K562 (cell line): Measurements from ENCODE around the gene KLK6. TPM values are rescaled to one million over a fixed set of nuclear protein-coding genes. Genes with fewer than 3 reads are reported as not detected.

ENCODE experiments used
- ATAC-seq: fragments of 200-7000 bp; cut with Tn5 transposase; 3 replicates; pipeline ENCODE4 v1.9.1; 2020; ENCODE audit warnings: moderate library complexity
- BruUV-seq: library from RNA; stranded (reverse); fragments of 400-500 nt; replicated peaks from 2 replicates; lab custom pipeline; 2021; lab: Mats Ljungman, UMichigan
- CTCF ChIA-PET: fragments of 300-600 bp; formaldehyde crosslinking; extraction: SDS; loops from one replicate; lab custom pipeline; 2021; ENCODE audit warnings: low intra/inter-chr PET ratio; lab: Yijun Ruan, JAX
- POLR2A ChIA-PET: fragments of 300-600, 350-650 bp; sonication (Branson Sonifier 250); formaldehyde crosslinking; extraction: SDS; loops from one replicate; lab custom pipeline; 2021; ENCODE audit warnings: antibody characterized with exemption, inconsistent platforms; lab: Yijun Ruan, JAX
- DNase-seq, 4 experiments: peaks; one replicate each; pipeline versions ENCODE4 v3.0.0 to v3.0.0-alpha.2; 2011 to 2018; ENCODE audit warnings: low spot score in 3 of 4, mixed read lengths in 3 of 4; ENCODE audit errors: extremely low read depth in 1 of 4
- FAIRE-seq: peaks from 2 replicates; lab custom pipeline; 2011; peaks lifted over from hg19 to GRCh38; lab: Jason Lieb, UNC
- H2AFZ ChIP-seq: 2 replicates; pipeline ENCODE4 v1.6.0; 2011; ENCODE audit warnings: low read depth, low read length, control low read depth, inconsistent platforms
- H3K27ac ChIP-seq: fragments of 200-600 bp; 3 replicates; pipeline ENCODE4 v1.8.0; 2011; ENCODE audit warnings: low read depth, mild to moderate bottlenecking, control low read depth, inconsistent platforms, low read length, moderate library complexity, mixed read lengths; ENCODE audit errors: extremely low read depth
- H3K27me3 ChIP-seq, 2 experiments: fragments of 300-600 bp in 1 of 2; 2 replicates in 1 of 2; 3 replicates in 1 of 2; pipeline versions ENCODE4 v1.6.0 to v1.8.0; 2011; ENCODE audit warnings: inconsistent platforms in 2 of 2, low read length in 2 of 2, mild to moderate bottlenecking in 1 of 2, mixed read lengths in 1 of 2, moderate library complexity in 1 of 2; ENCODE audit not compliant: control insufficient read depth in 2 of 2, insufficient read depth in 2 of 2
- H3K36me3 ChIP-seq: fragments of 300-600 bp; 3 replicates; pipeline ENCODE4 v1.8.0; 2011; ENCODE audit warnings: mild to moderate bottlenecking, low read length, inconsistent platforms; ENCODE audit not compliant: control insufficient read depth, insufficient read depth
- H3K4me1 ChIP-seq, 2 experiments: fragments of 200-600 bp in 1 of 2; replicated peaks in 1 of 2; 2 replicates in 1 of 2; 3 replicates in 1 of 2; pipeline versions ENCODE4 v1.5.1 to v1.8.0; 2011; ENCODE audit warnings: inconsistent platforms in 2 of 2, low read length in 2 of 2, mild to moderate bottlenecking in 1 of 2, mixed read lengths in 1 of 2, moderate library complexity in 1 of 2; ENCODE audit not compliant: control insufficient read depth in 2 of 2, insufficient read depth in 2 of 2
- H3K4me2 ChIP-seq: 2 replicates; pipeline ENCODE4 v1.6.1; 2011; ENCODE audit warnings: low read length, control low read depth, inconsistent platforms, mixed read lengths; ENCODE audit not compliant: insufficient read depth
- H3K4me3 ChIP-seq: fragments of 200-600 bp; sonication (generic), shearing (Covaris generic); 2 replicates; pipeline ENCODE4 v1.5.1; 2016; ENCODE audit warnings: control low read depth, inconsistent platforms
- H3K79me2 ChIP-seq: fragments of 200-600 bp; 3 replicates; pipeline ENCODE4 v1.8.0; 2011; ENCODE audit warnings: low read length, inconsistent platforms; ENCODE audit not compliant: control insufficient read depth, insufficient read depth
- H3K9ac ChIP-seq, 2 experiments: 2 replicates each; pipeline versions ENCODE4 v1.6.0 to v1.6.1; 2011; ENCODE audit warnings: low read depth in 2 of 2, low read length in 2 of 2, control low read depth in 1 of 2, inconsistent platforms in 1 of 2, mild to moderate bottlenecking in 1 of 2, mixed read lengths in 1 of 2; ENCODE audit not compliant: insufficient read depth in 1 of 2
- H3K9me1 ChIP-seq: one replicate; pipeline ENCODE4 v1.6.0; 2011; ENCODE audit warnings: inconsistent platforms, mild to moderate bottlenecking, low read length, moderate library complexity; ENCODE audit not compliant: control insufficient read depth, insufficient read depth
- H3K9me3 ChIP-seq: replicated peaks from 2 replicates; pipeline ENCODE4 v1.5.1; 2011; ENCODE audit warnings: low read depth, low read length, inconsistent platforms; ENCODE audit not compliant: control insufficient read depth, insufficient read depth
- H4K20me1 ChIP-seq: replicated peaks from 2 replicates; pipeline ENCODE4 v1.6.1; 2011; ENCODE audit warnings: low read length, inconsistent platforms, mixed read lengths; ENCODE audit not compliant: control insufficient read depth, insufficient read depth
- BCOR ChIP-seq: fragments of 450-650 bp; IDR thresholded peaks from 2 replicates; pipeline ENCODE4 v1.6.1; 2016
- COPS2 ChIP-seq: fragments of 450-650 bp; conservative IDR thresholded peaks from 2 replicates; pipeline ENCODE4 v1.6.1; 2016; ENCODE audit warnings: mild to moderate bottlenecking, moderate library complexity
- GABPB1 ChIP-seq: sonication (generic); formaldehyde crosslinking; IDR thresholded peaks from 2 replicates; pipeline ENCODE4 v1.8.0; 2022; ENCODE audit warnings: mild to moderate bottlenecking, missing genetic modification reagents
- HMG20B ChIP-seq: fragments of 250-450 bp; sonication (Bioruptor Pico); IDR thresholded peaks from 2 replicates; pipeline ENCODE4 v1.5.0; 2021; ENCODE audit warnings: mild to moderate bottlenecking
- RBM25 ChIP-seq: fragments of 200-400 bp; formaldehyde crosslinking; IDR thresholded peaks from 2 replicates; pipeline ENCODE4 v1.6.1; 2018; ENCODE audit warnings: low read length, low read depth, moderate library complexity; ENCODE audit not compliant: severe bottlenecking
- SMAD3 ChIP-seq: fragments of 450-650 bp; formaldehyde crosslinking; conservative IDR thresholded peaks from 2 replicates; pipeline ENCODE4 v1.4.0; 2020; ENCODE audit warnings: mild to moderate bottlenecking
- ZBTB7A ChIP-seq: IDR thresholded peaks from 2 replicates; pipeline ENCODE4 v1.6.1; 2011; ENCODE audit warnings: low read depth, mild to moderate bottlenecking, low read length, moderate library complexity, borderline replicate concordance; ENCODE audit not compliant: control insufficient read depth
- WGBS: fragments of 100-300 bp; shearing (Covaris generic); methylation state at CpG from one replicate; pipeline ENCODE4 v1.1.6; 2016; ENCODE audit warnings: low coverage, mixed read lengths; ENCODE audit not compliant: insufficient coverage; ENCODE audit errors: missing lambda C conversion rate; 5-methylcytosine and 5-hydroxymethylcytosine counted together
- in situ Hi-C: fragments of 300-500 bp; cut with MboI; formaldehyde crosslinking; loops from 4 replicates; pipeline ENCODE4 v1.15.0; 2018; ENCODE audit warnings: inconsistent platforms, mixed read lengths
- intact Hi-C: fragments of 100-400 bp; cut with micrococcal nuclease; formaldehyde crosslinking; loops from 2 replicates; pipeline ENCODE4 v1.14.2; 2022
- polyA plus RNA-seq, 8 experiments: library from polyadenylated mRNA; depleted of rRNA in 4 of 8; stranded (reverse) in 5 of 8; unstranded in 3 of 8; fragments of >200 nt; fragmentation: Nextera tagmentation in 2 of 8; fragmentation: Illumina TruSeq in 1 of 8; extraction: Ambion mirVana in 2 of 8; extraction: Trizol in 1 of 8; gene quantifications; 2 replicates each; pipeline versions ENCODE4 v1.2.1 to v1.2.3, GENCODE V29; 2011 to 2014; ENCODE audit warnings: inconsistent platforms in 1 of 8, missing spikeins in 1 of 8
- total RNA-seq, 7 experiments: library from RNA; depleted of rRNA in 6 of 7; stranded (reverse); fragments of >200 nt in 6 of 7; fragmentation: Illumina TruSeq in 2 of 7; extraction: Trizol in 2 of 7; gene quantifications; 2 replicates each; pipeline versions ENCODE4 v1.2.1 to v1.2.3, GENCODE V29; 2011 to 2021; ENCODE audit warnings: low replicate concordance in 1 of 7
- TF ChIP-seq, protein P1 (sequence below): conservative IDR thresholded peaks from 2 replicates; pipeline ENCODE4 v1.6.1; 2011; ENCODE audit warnings: low read depth, mild to moderate bottlenecking, low read length; ENCODE audit not compliant: control insufficient read depth

KLK6 gene
- total and polyA plus RNA-seq, 9 of the 15 experiments (the other 6 are each of a cell fraction or from before 2014, with no cell fraction given): not detected

DNA sequence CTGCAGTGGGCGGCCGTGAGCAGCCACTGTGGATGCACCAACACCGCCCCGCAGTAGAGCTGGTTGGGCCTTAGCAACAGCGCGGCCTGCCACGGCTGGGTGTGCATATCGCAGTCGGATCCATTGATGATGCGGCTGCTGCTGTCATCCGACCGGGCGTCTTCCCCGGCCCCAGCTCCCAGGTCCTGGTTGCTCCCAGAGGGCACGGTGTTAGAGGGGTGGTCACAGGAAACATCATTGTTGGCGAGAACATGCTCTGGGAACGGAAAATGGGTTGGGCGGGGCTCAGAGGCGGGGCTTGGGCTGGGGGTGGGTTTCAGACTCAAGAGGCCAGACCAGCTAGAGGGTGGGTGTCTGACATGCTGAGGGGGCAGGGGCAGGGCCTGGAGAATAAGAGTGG lies 19.5 kb downstream of the KLK6 start:
- Histone ChIP-seq H2AFZ (no peak overlapping the region), H3K27ac (no peak overlapping the region)
- POLR2A ChIA-PET: interaction anchor here (0.5 kb wide), 1 partner anchor 145 kb away, joined by 3 read pairs; no protein-coding TSS in a partner anchor
- CTCF ChIA-PET: no interaction called here
- TF ChIP-seq GABPB1 (CRISPR knock-in tag): no peak
- TF ChIP-seq, all 486 proteins: peak for 0
- Histone ChIP-seq H3K79me2 (no peaks in the 10 kb centered on the region), H3K36me3 (no peaks in the 10 kb centered on the region), H3K4me3 (no peak overlapping the region), H3K9me3 (no peaks in the 10 kb centered on the region), H3K27me3 (peaks cover 13 to 30% of the 10 kb centered on the region in 2 experiments; a peak in 4 of 5 replicates), H3K4me2 (no peak overlapping the region), H4K20me1 (no peaks in the 10 kb centered on the region), H3K4me1 (peaks cover 0 to 8% of the 10 kb centered on the region in 2 experiments; a peak in 2 of 5 replicates), H3K9me1 (no peaks in the 10 kb centered on the region), H3K9ac (no peak overlapping the region)
- FAIRE-seq: no peak
- DNase-seq: no peak
- no peak for ATAC-seq
- BruUV-seq: no TSS peak
- in situ Hi-C loops: no loop called here
- intact Hi-C loops: no loop called here
- 31% methylated on average over 14 of the region's 19 CpGs for WGBS

DNA sequence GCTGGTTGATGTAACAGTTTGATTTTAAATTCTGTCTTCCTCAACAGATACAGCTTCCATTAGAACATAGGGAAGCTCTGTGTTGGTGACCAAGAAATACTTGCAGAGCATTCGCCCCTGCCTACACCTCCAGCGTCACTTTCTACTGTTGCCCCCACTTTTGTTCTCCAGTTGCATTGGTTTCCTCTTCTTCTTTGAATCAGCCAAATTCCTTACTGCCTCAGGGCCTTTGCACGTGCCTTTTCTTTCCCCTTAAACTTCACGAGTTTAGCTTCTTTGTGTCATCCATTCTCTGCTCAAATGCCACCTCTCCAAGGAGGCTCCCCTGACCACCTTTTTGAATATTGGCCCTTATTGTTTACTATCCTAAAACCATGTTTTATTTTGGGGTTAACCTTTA lies 22.3 kb downstream of the KLK6 start:
- H3K4me1 ChIP-seq: peaks cover 0 to 8% of the 10 kb centered on the region in 2 experiments; a peak in 2 of 5 replicates
- in situ Hi-C loops: no loop called here
- H3K9me1 ChIP-seq: no peaks in the 10 kb centered on the region
- no peak overlapping the region for H3K4me2 ChIP-seq
- intact Hi-C loops: no loop called here
- DNase-seq: no peak
- ChIA-PET POLR2A (interaction anchor here (1.5 kb wide), 1 partner anchor 12 kb away, joined by 3 read pairs; no protein-coding TSS in a partner anchor), CTCF (no interaction called here)
- FAIRE-seq: no peak
- H3K9ac ChIP-seq: no peak overlapping the region
- no peaks in the 10 kb centered on the region for H3K36me3 ChIP-seq
- BruUV-seq: no TSS peak
- H3K4me3 ChIP-seq: no peak overlapping the region
- H2AFZ ChIP-seq: no peak overlapping the region
- TF ChIP-seq BCOR (peak; percentile 56), SMAD3 (no peak), ZBTB7A (no peak), RBM25 (peak; percentile 63), COPS2 (no peak), HMG20B (no peak)
- TF ChIP-seq, protein P1, sequence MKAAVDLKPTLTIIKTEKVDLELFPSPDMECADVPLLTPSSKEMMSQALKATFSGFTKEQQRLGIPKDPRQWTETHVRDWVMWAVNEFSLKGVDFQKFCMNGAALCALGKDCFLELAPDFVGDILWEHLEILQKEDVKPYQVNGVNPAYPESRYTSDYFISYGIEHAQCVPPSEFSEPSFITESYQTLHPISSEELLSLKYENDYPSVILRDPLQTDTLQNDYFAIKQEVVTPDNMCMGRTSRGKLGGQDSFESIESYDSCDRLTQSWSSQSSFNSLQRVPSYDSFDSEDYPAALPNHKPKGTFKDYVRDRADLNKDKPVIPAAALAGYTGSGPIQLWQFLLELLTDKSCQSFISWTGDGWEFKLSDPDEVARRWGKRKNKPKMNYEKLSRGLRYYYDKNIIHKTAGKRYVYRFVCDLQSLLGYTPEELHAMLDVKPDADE: no peak
- H3K27ac ChIP-seq: no peak overlapping the region
- 5% methylated on average over 4 of the region's 4 CpGs for WGBS
- no peaks in the 10 kb centered on the region for H3K9me3 ChIP-seq
- no peaks in the 10 kb centered on the region for H4K20me1 ChIP-seq
- no peak for ATAC-seq
- peaks cover 8 to 24% of the 10 kb centered on the region in 2 experiments; a peak in 4 of 5 replicates for H3K27me3 ChIP-seq
- H3K79me2 ChIP-seq: no peaks in the 10 kb centered on the region
